HG03039 (cell line): ENCODE results near the gene PCBP2.
A peak's percentile ranks its signal among the peaks of the same experiment; 100 is the strongest.
"Not testable (repeated sequence)": the region's sequence is repeated elsewhere in the genome, so short reads cannot be mapped to it uniquely, and the experiment has no call there.

Source experiments
- ATAC-seq: cut with Tn5 transposase; IDR thresholded peaks from one replicate; pipeline ENCODE4 v1.9.1; 2021; ENCODE audit warnings: mild to moderate bottlenecking, moderate library complexity; ENCODE audit not compliant: unreplicated experiment

PCBP2 gene

GRCh38 chr12:53439582-53439981 is 12.3 kb upstream of the PCBP2 start:
- not testable (repeated sequence) for ATAC-seq

- peak; percentile 98 for ATAC-seq
Measured at GRCh38 chr12:53441040-53441833, 10.7 kb upstream of the PCBP2 start, which contains the start of gene PRR13. PRR13 (plus strand) TSS chr12:53441734; CDS start chr12:53442715, 981 bp downstream.

GRCh38 chr12:53443955-53444354 is 7.9 kb upstream of the PCBP2 start:
- no peak for ATAC-seq

- not testable (repeated sequence) for ATAC-seq
Measured at GRCh38 chr12:53444593-53445325, 7.1 kb upstream of the PCBP2 start.

- ATAC-seq: no peak
Measured at GRCh38 chr12:53450936-53451335, 966 bp upstream of the PCBP2 start.

- ATAC-seq: peak; percentile 20
Measured at GRCh38 chr12:53452159-53453077, 516 bp downstream of the PCBP2 start.

GRCh38 chr12:53453953-53454640 is 2.2 kb downstream of the PCBP2 start:
- no peak for ATAC-seq

- no peak for ATAC-seq
Measured at GRCh38 chr12:53454707-53455106, 2.8 kb downstream of the PCBP2 start.

GRCh38 chr12:53456654-53457366 is 4.9 kb downstream of the PCBP2 start:
- no peak for ATAC-seq

- no peak for ATAC-seq
Measured at GRCh38 chr12:53459097-53459496, 7.2 kb downstream of the PCBP2 start.

- no peak for ATAC-seq
Measured at GRCh38 chr12:53461059-53461458, 9.2 kb downstream of the PCBP2 start.

- ATAC-seq: no peak
Measured at GRCh38 chr12:53461591-53461990, 9.7 kb downstream of the PCBP2 start.

- no peak for ATAC-seq
Measured at GRCh38 chr12:53462935-53463334, 11.0 kb downstream of the PCBP2 start.

GRCh38 chr12:53463802-53464560 is 12.1 kb downstream of the PCBP2 start:
- ATAC-seq: no peak

GRCh38 chr12:53464685-53465418 is 12.9 kb downstream of the PCBP2 start:
- ATAC-seq: no peak

GRCh38 chr12:53465679-53466078 is 13.8 kb downstream of the PCBP2 start:
- ATAC-seq: no peak

- ATAC-seq: no peak
Measured at GRCh38 chr12:53466640-53467039, 14.7 kb downstream of the PCBP2 start.

GRCh38 chr12:53467082-53467481 is 15.2 kb downstream of the PCBP2 start:
- no peak for ATAC-seq
